ENCODE results near the gene CATSPERZ. TPM values are rescaled to one million over a fixed set of nuclear protein-coding genes. Genes with fewer than 3 reads are reported as not detected.

The CATSPERZ gene
- total RNA-seq, 2 donors from 2014 or later = 0.53 to 1.1 TPM

DNA sequence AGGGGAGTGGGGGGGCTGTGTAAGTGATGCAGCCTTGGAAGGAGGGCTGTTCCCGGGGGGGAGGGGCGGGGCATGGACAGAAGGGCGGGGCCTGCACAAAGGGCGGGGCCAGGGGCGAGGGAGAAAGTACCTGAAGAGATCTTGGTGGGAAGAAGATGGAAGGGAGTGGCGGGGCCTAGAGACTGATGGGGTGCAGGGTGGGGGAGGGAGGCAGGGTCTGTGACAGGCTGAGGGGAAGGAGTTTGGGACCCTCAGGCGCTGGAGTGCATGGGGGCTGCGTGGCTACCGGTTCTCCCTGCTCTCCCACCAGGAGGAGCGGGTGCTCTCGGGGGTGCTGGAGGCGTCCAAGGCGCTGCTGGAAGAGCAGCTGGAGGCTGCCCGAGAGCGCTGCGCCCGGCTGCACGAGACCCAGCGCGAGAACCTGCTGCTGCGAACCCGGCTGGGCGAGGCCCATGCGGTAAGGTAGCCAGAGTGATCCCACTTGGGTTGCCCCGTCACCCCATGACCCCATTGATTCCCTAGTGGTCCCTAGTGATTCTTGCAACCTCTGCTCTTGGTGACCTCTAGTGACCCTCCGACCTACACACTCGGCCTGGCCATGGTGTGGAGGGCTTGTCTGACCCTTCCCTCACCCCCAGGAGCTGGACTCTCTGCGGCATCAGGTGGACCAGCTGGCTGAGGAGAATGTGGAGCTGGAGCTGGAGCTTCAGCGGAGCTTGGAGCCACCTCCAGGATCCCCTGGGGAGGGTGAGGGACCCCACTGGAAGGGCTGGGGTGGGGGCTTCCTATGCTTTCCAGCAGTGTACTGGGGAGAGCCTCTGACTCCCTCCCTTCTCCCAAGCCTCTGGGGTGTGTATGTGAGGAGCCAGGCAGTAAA is 42.9 kb downstream of the CATSPERZ start:
- peak overlapping the region; percentile 1 to 96 for H3K4me3 Mint-ChIP-seq
- H3K4me1 Mint-ChIP-seq (ENCODE audit: low read depth) = peaks cover 54% of the 10 kb centered on the region
- H3K9me3 Mint-ChIP-seq = no peaks in the 10 kb centered on the region
- DNase-seq (no peak), ATAC-seq (replicated peaks in 1 of 2) (no peak)
- peaks cover 4 to 15% of the 10 kb centered on the region in 2 donors for H3K36me3 Mint-ChIP-seq (ENCODE audit: insufficient read depth in 2 of 2)
- no peak overlapping the region for H3K27ac Mint-ChIP-seq
- no peaks in the 10 kb centered on the region for H3K27me3 Mint-ChIP-seq (ENCODE audit: low read depth)

DNA sequence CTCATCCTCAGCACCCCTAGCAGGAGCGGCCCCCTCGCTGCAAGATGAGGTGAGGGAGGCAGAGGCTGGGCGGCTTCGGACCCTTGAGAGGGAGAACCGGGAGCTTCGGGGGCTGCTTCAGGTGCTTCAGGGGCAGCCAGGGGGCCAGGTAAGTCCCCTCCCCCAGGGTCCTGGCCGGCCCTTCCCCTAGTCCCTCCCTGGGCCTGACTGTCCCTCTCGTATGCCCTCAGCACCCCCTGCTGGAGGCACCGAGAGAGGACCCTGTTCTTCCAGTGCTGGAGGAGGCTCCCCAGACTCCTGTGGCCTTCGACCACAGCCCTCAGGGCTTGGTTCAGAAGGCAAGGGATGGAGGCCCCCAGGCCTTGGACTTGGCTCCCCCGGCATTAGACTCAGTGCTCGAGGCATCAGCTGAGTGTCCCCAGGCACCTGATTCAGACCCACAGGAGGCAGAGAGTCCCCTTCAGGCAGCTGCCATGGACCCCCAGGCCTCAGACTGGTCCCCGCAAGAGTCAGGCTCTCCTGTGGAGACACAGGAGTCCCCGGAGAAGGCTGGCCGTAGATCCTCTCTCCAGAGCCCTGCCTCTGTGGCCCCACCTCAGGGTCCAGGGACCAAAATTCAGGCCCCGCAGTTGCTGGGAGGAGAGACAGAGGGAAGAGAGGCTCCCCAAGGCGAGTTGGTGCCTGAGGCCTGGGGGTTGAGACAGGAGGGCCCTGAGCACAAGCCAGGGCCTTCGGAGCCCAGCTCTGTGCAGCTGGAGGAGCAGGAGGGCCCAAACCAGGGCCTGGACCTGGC is 43.8 kb downstream of the CATSPERZ start:
- Mint-ChIP-seq H3K9me3 (no peaks in the 10 kb centered on the region), H3K36me3 (ENCODE audit: insufficient read depth in 2 of 2) (peaks cover 4 to 15% of the 10 kb centered on the region in 2 donors), H3K4me3 (no peak overlapping the region), H3K27me3 (ENCODE audit: low read depth) (no peaks in the 10 kb centered on the region), H3K4me1 (ENCODE audit: low read depth) (peaks cover 45% of the 10 kb centered on the region), H3K27ac (no peak overlapping the region)
- ATAC-seq (replicated peaks in 1 of 2) (no peak), DNase-seq (peak in 1 of 2 donors; percentile 30)

- DNase-seq (no peak), ATAC-seq (replicated peaks in 1 of 2) (no peak)
- Mint-ChIP-seq H3K4me3 (no peak overlapping the region), H3K4me1 (ENCODE audit: low read depth) (peaks cover 37% of the 10 kb centered on the region), H3K9me3 (no peaks in the 10 kb centered on the region), H3K27ac (no peak overlapping the region), H3K27me3 (ENCODE audit: low read depth) (no peaks in the 10 kb centered on the region), H3K36me3 (ENCODE audit: insufficient read depth in 2 of 2) (peaks cover 4 to 11% of the 10 kb centered on the region in 2 donors)
Observed at GRCh38 chr11:64344787-64345186, 44.6 kb downstream of the CATSPERZ start.

DNA sequence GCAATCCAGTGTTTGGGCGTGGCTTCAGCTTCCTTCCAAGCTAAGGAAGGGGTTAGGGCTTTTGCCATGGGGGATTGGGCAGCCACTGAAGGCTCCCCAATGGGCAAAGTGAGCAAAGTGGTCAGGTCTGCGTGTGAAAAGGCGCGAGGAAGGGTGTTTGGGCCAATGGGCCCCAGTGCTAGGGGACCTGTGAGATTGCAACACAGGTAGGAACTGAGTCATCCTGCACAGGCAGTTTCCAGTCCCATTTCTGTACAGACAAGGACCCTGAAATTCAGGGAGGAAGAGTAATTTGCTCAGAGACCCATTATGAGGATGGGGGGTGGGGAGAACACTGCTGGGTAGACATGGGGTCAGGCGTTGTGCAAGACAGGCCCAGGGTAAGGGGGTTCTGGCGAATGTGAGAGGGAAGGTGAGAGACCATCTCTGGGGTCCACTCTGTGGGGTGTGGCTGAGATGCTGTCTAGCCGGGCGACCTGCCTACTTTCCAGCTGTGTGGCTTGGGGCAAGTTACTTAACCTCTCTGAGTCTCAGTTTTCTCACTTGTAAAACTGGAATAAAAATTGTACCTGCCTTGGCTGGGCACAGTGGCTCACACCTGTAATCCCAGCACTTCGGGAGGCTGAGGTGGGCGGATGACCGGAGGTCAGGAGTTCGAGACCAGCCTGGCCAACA is 47.2 kb downstream of the CATSPERZ start:
- H3K27me3 Mint-ChIP-seq (ENCODE audit: low read depth) = no peaks in the 10 kb centered on the region
- H3K4me1 Mint-ChIP-seq (ENCODE audit: low read depth) = peaks cover 21% of the 10 kb centered on the region
- ATAC-seq (replicated peaks in 1 of 2) (no peak), DNase-seq (no peak)
- peaks cover 4 to 12% of the 10 kb centered on the region in 2 donors for H3K36me3 Mint-ChIP-seq (ENCODE audit: insufficient read depth in 2 of 2)
- no peaks in the 10 kb centered on the region for H3K9me3 Mint-ChIP-seq
- H3K27ac Mint-ChIP-seq = no peak overlapping the region
- H3K4me3 Mint-ChIP-seq = no peak overlapping the region

DNA sequence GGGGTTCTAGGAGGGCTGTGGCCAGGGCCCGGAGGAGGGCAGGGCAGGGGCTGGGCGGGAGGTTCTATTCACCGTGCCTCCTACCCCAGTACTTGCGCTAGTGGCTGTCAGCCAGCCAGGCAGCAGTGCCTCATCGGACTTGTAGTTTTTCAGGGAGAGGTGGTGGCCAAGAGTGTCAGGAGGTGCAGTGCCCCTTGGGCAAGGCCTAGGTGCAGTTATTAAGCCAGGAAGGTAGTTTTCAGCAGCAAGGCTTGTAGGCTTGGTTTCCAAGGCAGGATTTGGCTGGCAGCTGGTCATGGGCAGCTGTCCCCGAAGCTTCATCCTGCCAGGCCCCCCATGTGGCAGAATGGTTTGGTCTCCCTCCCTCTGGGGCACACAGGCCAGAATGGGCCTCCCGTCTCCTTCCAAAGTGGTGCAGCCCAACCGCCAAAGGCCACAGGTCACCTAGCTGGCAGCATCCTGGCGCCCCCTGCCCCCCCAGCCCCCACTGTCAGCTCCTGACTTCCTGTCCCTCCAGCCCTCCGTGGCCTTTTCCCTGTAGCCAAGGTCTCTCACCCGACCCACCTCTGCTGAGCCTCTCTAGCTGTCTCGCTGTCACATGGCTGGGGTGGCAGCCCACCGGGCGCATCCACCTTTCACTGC is 48.3 kb downstream of the CATSPERZ start:
- H3K4me1 Mint-ChIP-seq (ENCODE audit: low read depth) = peaks cover 13% of the 10 kb centered on the region
- DNase-seq (no peak), ATAC-seq (replicated peaks in 1 of 2) (no peak)
- peaks cover 4 to 12% of the 10 kb centered on the region in 2 donors for H3K36me3 Mint-ChIP-seq (ENCODE audit: insufficient read depth in 2 of 2)
- H3K4me3 Mint-ChIP-seq = no peak overlapping the region
- H3K9me3 Mint-ChIP-seq = no peaks in the 10 kb centered on the region
- H3K27ac Mint-ChIP-seq = no peak overlapping the region
- no peaks in the 10 kb centered on the region for H3K27me3 Mint-ChIP-seq (ENCODE audit: low read depth)

DNA sequence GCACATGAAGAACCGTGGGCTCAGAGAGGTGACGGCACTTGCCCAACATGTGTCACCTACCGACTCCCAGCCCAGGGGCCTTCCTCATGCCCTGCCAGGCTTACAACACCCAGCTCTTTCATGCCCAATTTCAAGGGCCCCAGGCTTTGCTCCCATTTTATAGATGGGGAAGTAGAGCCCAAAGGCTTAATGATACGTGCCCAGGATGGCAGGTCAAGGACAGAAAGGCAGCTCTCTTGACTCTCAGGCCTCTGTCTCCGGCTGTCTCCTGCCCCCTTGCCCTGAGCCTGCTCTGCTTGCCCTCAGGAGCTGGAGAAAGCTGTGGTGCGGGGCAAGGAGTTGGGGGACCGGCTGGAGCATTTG is 48.8 kb downstream of the CATSPERZ start:
- Mint-ChIP-seq H3K4me3 (no peak overlapping the region), H3K27ac (no peak overlapping the region), H3K4me1 (ENCODE audit: low read depth) (peaks cover 13% of the 10 kb centered on the region), H3K27me3 (ENCODE audit: low read depth) (no peaks in the 10 kb centered on the region), H3K9me3 (no peaks in the 10 kb centered on the region), H3K36me3 (ENCODE audit: insufficient read depth in 2 of 2) (peaks cover 4 to 12% of the 10 kb centered on the region in 2 donors)
- DNase-seq = no peak
- no peak for ATAC-seq (replicated peaks in 1 of 2)

DNA sequence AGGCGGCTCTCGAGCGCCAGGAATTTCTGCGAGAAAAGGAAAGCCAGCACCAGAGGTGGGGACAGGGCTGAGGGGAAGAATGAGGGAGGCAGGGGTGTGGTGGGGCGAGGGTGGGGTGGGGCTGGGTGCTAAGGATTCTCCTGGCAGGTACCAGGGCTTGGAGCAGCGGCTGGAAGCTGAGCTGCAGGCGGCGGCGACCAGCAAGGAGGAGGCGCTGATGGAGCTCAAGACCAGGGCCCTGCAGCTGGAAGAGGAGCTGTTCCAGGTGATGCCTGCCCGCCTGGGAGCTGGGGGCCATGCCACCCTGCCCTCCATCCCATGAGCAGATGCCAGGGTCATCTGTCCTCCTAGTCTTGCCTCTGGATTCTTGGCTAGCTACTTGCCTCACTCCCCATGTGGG is 49.2 kb downstream of the CATSPERZ start:
- Mint-ChIP-seq H3K27ac (no peak overlapping the region), H3K36me3 (ENCODE audit: insufficient read depth in 2 of 2) (peaks cover 4 to 12% of the 10 kb centered on the region in 2 donors), H3K27me3 (ENCODE audit: low read depth) (no peaks in the 10 kb centered on the region), H3K4me3 (no peak overlapping the region), H3K9me3 (no peaks in the 10 kb centered on the region), H3K4me1 (ENCODE audit: low read depth) (peaks cover 13% of the 10 kb centered on the region)
- DNase-seq (no peak), ATAC-seq (replicated peaks in 1 of 2) (no peak)

GRCh38 chr11:64351136-64351631 is 51.0 kb downstream of the CATSPERZ start:
- ATAC-seq (replicated peaks in 1 of 2) = no peak
- Mint-ChIP-seq H3K36me3 (ENCODE audit: insufficient read depth in 2 of 2) (peaks cover 2 to 6% of the 10 kb centered on the region in 2 donors), H3K4me1 (ENCODE audit: low read depth) (peaks cover 13% of the 10 kb centered on the region), H3K9me3 (no peaks in the 10 kb centered on the region), H3K27me3 (ENCODE audit: low read depth) (no peaks in the 10 kb centered on the region), H3K4me3 (no peak overlapping the region), H3K27ac (peak overlapping the region; percentile 20)
- DNase-seq = no peak

- H3K4me3 Mint-ChIP-seq = no peak overlapping the region
- H3K36me3 Mint-ChIP-seq (ENCODE audit: insufficient read depth in 2 of 2) = peaks cover under 1 to 5% of the 10 kb centered on the region in 2 donors
- no peak for ATAC-seq (replicated peaks in 1 of 2)
- no peak overlapping the region for H3K27ac Mint-ChIP-seq
- DNase-seq = no peak
- H3K4me1 Mint-ChIP-seq (ENCODE audit: low read depth) = peaks cover 19% of the 10 kb centered on the region
- no peaks in the 10 kb centered on the region for H3K27me3 Mint-ChIP-seq (ENCODE audit: low read depth)
- H3K9me3 Mint-ChIP-seq = no peaks in the 10 kb centered on the region
Observed at GRCh38 chr11:64352099-64352994, 52.2 kb downstream of the CATSPERZ start.

DNA sequence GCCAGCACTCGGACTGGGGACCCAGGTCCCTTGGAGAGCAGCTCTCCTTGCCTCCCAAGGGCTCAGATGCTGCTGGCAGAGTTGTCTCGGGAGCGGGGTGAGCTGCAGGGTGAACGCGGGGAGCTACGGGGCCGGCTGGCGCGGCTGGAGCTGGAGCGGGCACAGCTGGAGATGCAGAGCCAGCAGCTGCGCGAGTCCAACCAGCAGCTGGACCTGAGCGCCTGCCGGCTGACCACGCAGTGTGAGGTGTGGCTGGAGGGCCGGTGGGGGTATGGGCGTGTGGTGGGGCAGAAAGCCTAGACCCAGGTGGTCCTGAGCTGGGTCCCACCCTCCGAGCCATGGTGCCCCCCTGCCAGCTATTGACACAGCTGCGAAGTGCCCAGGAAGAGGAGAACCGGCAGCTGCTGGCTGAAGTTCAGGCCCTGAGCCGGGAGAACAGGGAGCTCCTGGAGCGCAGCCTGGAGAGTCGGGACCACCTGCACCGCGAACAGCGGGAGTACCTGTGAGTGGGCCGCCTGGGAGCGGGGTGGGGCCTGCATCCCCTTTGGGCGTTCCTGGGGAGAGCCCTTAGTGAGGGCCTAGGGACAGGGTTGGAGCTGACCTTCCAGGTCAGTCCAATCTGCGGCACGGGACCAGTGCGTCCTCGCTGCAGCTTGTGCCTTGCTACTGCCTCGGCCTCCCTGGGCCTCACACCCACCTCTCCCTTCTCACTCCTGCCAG is 53.0 kb downstream of the CATSPERZ start:
- ATAC-seq (replicated peaks in 1 of 2) (no peak), DNase-seq (no peak)
- no peak overlapping the region for H3K4me3 Mint-ChIP-seq
- H3K4me1 Mint-ChIP-seq (ENCODE audit: low read depth) = peaks cover 26% of the 10 kb centered on the region
- peaks cover 0 to 3% of the 10 kb centered on the region in 2 donors for H3K36me3 Mint-ChIP-seq (ENCODE audit: insufficient read depth in 2 of 2)
- H3K9me3 Mint-ChIP-seq = no peaks in the 10 kb centered on the region
- no peak overlapping the region for H3K27ac Mint-ChIP-seq
- H3K27me3 Mint-ChIP-seq (ENCODE audit: low read depth) = no peaks in the 10 kb centered on the region

GRCh38 chr11:64353715-64354506 is 53.8 kb downstream of the CATSPERZ start:
- Mint-ChIP-seq H3K27ac (no peak overlapping the region), H3K27me3 (ENCODE audit: low read depth) (no peaks in the 10 kb centered on the region), H3K9me3 (no peaks in the 10 kb centered on the region), H3K4me1 (ENCODE audit: low read depth) (peaks cover 28% of the 10 kb centered on the region), H3K36me3 (ENCODE audit: insufficient read depth in 2 of 2) (peaks cover 0 to 3% of the 10 kb centered on the region in 2 donors), H3K4me3 (no peak overlapping the region)
- DNase-seq = no peak
- no peak for ATAC-seq (replicated peaks in 1 of 2)

Measured in activated T-cell treated with anti-CD3 and anti-CD28 coated beads, Interleukin-2, amount 50 U/mL, for 72 hours (primary cell).